HT-29 (cell line): Measurements from ENCODE around the gene MTA3. TPM values are rescaled to one million over a fixed set of nuclear protein-coding genes. Genes with fewer than 3 reads are reported as not detected.
"Not testable (repeated sequence)": the region's sequence is repeated elsewhere in the genome, so short reads cannot be mapped to it uniquely, and the experiment has no call there.

ENCODE experiments used
- DNase-seq: peaks from one replicate; pipeline ENCODE4 v3.0.0-alpha.2; 2015; ENCODE audit warnings: low spot score
- total RNA-seq: library from RNA; depleted of rRNA; stranded (reverse); fragments of >200 nt; shearing (Covaris generic); gene quantifications from 2 replicates; pipeline ENCODE4 v1.2.3, GENCODE V29; 2014

The MTA3 gene
- total RNA-seq, 1 experiment from 2014 or later, result 18.4 TPM

DNA sequence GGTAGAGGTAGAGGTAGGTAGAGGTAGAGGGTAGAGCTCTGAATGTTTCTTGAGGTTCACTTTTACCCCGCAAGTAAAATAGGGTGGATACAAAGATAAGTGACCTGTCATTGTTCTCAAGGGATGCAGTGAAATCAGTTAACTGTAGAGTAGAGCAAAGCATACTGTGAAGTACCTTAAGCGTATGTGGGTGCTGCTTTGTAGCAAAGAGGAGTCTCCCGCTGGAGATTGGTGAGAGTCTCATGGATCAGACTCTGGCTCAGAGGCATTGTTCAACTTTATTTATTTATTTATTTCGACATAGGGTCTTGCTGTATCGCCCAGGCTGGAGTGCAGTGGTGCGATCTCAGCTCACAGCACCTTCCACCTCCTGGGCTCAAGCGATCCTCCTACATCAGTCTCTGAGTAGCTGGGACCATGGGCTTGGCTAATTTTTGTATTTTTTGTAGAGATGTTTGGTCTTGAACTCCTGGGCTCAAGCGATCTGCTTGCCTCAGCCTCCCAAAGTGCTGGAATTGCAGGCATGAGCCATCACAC lies 38.7 kb downstream of the MTA3 start:
- DNase-seq, result no peak

GRCh38 chr2:42613281-42614064 lies 45.0 kb downstream of the MTA3 start:
- no peak for DNase-seq

- no peak for DNase-seq
Observed at GRCh38 chr2:42614838-42615237, 46.4 kb downstream of the MTA3 start.

GRCh38 chr2:42618116-42618515 lies 49.7 kb downstream of the MTA3 start:
- no peak for DNase-seq

GRCh38 chr2:42618972-42619371 lies 50.5 kb downstream of the MTA3 start:
- DNase-seq, result no peak

GRCh38 chr2:42621626-42622025 lies 53.2 kb downstream of the MTA3 start:
- not testable (repeated sequence) for DNase-seq

- peak; percentile 38 for DNase-seq
Observed at GRCh38 chr2:42622943-42623676, 54.7 kb downstream of the MTA3 start.

GRCh38 chr2:42624047-42624446 lies 55.6 kb downstream of the MTA3 start:
- DNase-seq, result no peak

DNA sequence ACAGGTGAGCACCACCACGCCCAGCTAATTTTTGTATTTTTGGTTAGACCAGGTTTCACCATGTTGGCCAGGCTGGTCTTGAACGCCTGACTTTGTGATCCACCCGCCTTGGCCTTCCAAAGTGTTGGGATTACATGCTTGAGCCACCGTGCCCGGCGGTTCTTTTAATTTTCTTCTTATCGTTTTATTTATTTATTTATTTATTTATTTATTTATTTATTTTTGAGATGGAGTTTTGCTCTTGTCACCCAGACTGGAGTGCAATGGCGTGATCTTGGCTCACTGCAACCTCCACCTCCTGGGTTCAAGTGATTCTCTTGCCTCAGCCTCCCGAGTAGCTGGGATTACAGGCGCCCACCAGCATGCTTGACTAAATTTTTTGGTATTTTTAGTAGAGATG lies 59.6 kb downstream of the MTA3 start:
- DNase-seq, result not testable (repeated sequence)

DNA sequence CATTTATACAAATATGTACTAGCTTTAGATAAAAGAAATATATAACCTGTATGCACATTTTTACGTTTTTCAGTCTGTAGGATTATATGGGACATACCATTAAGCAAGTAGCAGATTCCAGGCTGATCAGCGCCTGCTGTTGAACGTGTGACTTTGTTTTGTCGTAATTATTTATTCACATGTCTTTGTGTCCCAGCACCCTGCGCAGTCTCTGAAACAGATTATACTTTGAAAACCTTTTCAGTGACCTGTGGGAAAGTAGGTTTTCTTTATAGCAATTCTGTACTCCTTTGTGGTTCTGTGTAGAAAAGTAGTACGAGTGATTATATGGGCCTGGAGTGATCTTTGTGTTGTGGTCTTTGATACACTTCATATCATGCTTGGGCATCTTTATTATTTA lies 68.5 kb downstream of the MTA3 start:
- DNase-seq, result no peak

GRCh38 chr2:42638080-42638784 lies 69.8 kb downstream of the MTA3 start:
- no peak for DNase-seq

- no peak for DNase-seq
Observed at GRCh38 chr2:42639340-42640077, 71.1 kb downstream of the MTA3 start.

GRCh38 chr2:42640261-42640660 lies 71.8 kb downstream of the MTA3 start:
- no peak for DNase-seq

- DNase-seq, result not testable (repeated sequence)
Observed at GRCh38 chr2:42642371-42642770, 73.9 kb downstream of the MTA3 start.

GRCh38 chr2:42645551-42645950 lies 77.1 kb downstream of the MTA3 start:
- no peak for DNase-seq

GRCh38 chr2:42648796-42649195 lies 80.4 kb downstream of the MTA3 start:
- no peak for DNase-seq

- DNase-seq, result no peak
Observed at GRCh38 chr2:42651057-42651456, 82.6 kb downstream of the MTA3 start.

- DNase-seq, result no peak
Observed at GRCh38 chr2:42652086-42652485, 83.7 kb downstream of the MTA3 start.

DNA sequence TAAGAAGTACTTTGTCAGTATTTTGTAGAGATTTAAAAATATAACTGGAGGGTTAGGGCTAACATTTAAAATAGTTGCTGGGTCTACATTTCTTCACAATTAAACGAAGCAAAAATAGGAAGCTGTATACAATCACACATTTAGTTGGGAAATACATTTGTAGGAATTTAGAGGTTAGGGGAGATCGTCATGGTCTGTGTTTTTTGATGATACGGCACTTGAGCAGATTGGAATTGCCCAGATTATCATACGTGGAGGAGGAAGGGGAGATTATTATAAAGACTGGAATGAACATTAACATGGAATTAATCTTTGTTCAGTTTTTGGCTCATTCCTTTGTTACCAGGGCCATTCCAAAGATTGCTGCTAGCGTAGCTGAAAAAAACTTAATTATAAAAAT lies 84.6 kb downstream of the MTA3 start:
- no peak for DNase-seq

DNA sequence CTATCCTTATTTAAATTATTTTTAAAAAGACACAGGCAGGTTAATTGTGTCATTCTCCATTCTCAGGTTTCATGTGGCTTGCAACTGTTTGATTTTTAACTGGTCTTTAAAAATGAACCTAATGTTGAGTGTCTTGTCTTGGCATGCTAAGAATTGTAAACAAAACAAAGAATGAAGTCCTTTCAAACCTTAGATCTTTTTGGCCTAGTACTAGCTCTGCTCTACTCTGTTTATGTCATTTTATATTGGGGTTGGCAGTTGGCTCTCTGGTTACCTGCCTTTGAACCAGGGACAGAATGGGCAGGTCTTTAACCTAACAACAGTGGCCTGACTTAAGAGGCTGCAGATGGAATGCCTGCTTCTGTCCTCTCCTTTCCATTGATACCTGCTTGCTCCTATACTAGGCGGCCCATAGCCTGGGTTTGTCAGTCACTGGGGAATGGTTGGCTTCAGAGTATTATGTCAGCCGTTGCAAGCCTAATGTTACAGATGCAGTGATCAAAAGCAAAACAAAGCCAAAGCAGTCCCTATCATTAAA lies 85.5 kb downstream of the MTA3 start:
- no peak for DNase-seq

- DNase-seq, result no peak
Observed at GRCh38 chr2:42658306-42658705, 89.9 kb downstream of the MTA3 start.
